Panc1 (cell line): ENCODE data around the gene VSIR.

Experiments used
- POLR2AphosphoS5 ChIP-seq: IDR thresholded peaks from 2 replicates; pipeline ENCODE4 v1.6.1; 2012; ENCODE audit warnings: mild to moderate bottlenecking, low read depth, low read length, moderate library complexity
- SIN3A ChIP-seq: IDR thresholded peaks from 2 replicates; pipeline ENCODE4 v1.6.1; 2012; ENCODE audit warnings: low read depth, mild to moderate bottlenecking, low read length, moderate library complexity, borderline replicate concordance; ENCODE audit not compliant: insufficient read depth
- TF ChIP-seq, protein P1 (sequence below): fragments of 450-650 bp; IDR thresholded peaks from 2 replicates; pipeline ENCODE4 v1.5.1; 2017; ENCODE audit warnings: mild to moderate bottlenecking
- TF ChIP-seq, protein P2 (sequence below), 2 experiments: IDR thresholded peaks; 2 replicates each; pipeline ENCODE4 v1.6.1; 2011 to 2012; ENCODE audit warnings: low read depth in 2 of 2, control low read depth in 1 of 2, low read length in 1 of 2, mild to moderate bottlenecking in 1 of 2, moderate library complexity in 1 of 2; ENCODE audit not compliant: insufficient read depth in 1 of 2

DNA sequence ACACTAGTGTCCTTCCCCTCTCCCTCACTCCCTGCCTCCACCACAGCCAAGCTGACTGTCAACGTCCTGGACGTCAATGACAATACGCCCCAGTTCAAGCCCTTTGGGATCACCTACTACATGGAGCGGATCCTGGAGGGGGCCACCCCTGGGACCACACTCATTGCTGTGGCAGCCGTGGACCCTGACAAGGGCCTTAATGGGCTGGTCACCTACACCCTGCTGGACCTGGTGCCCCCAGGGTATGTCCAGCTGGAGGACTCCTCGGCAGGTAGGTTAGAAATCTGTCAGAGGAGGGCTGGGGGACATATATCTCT lies 24.9 kb upstream of the VSIR start:
- TF ChIP-seq POLR2AphosphoS5, result no peak
- TF ChIP-seq, protein P1, sequence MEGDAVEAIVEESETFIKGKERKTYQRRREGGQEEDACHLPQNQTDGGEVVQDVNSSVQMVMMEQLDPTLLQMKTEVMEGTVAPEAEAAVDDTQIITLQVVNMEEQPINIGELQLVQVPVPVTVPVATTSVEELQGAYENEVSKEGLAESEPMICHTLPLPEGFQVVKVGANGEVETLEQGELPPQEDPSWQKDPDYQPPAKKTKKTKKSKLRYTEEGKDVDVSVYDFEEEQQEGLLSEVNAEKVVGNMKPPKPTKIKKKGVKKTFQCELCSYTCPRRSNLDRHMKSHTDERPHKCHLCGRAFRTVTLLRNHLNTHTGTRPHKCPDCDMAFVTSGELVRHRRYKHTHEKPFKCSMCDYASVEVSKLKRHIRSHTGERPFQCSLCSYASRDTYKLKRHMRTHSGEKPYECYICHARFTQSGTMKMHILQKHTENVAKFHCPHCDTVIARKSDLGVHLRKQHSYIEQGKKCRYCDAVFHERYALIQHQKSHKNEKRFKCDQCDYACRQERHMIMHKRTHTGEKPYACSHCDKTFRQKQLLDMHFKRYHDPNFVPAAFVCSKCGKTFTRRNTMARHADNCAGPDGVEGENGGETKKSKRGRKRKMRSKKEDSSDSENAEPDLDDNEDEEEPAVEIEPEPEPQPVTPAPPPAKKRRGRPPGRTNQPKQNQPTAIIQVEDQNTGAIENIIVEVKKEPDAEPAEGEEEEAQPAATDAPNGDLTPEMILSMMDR, result no peak
- TF ChIP-seq SIN3A, result no peak
- TF ChIP-seq, protein P2, sequence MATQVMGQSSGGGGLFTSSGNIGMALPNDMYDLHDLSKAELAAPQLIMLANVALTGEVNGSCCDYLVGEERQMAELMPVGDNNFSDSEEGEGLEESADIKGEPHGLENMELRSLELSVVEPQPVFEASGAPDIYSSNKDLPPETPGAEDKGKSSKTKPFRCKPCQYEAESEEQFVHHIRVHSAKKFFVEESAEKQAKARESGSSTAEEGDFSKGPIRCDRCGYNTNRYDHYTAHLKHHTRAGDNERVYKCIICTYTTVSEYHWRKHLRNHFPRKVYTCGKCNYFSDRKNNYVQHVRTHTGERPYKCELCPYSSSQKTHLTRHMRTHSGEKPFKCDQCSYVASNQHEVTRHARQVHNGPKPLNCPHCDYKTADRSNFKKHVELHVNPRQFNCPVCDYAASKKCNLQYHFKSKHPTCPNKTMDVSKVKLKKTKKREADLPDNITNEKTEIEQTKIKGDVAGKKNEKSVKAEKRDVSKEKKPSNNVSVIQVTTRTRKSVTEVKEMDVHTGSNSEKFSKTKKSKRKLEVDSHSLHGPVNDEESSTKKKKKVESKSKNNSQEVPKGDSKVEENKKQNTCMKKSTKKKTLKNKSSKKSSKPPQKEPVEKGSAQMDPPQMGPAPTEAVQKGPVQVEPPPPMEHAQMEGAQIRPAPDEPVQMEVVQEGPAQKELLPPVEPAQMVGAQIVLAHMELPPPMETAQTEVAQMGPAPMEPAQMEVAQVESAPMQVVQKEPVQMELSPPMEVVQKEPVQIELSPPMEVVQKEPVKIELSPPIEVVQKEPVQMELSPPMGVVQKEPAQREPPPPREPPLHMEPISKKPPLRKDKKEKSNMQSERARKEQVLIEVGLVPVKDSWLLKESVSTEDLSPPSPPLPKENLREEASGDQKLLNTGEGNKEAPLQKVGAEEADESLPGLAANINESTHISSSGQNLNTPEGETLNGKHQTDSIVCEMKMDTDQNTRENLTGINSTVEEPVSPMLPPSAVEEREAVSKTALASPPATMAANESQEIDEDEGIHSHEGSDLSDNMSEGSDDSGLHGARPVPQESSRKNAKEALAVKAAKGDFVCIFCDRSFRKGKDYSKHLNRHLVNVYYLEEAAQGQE (IDR thresholded peaks at IDR 0.05; ENCODE audit: insufficient read depth in 1 of 2, low read depth in 2 of 2, low read length in 1 of 2), result no peak
